GM20000 (cell line): Measurements from ENCODE around the gene ABCA7.

Source experiments
- DNase-seq: peaks from one replicate; pipeline ENCODE4 v3.0.0; 2012; ENCODE audit warnings: low spot score
- CTCF ChIP-seq: IDR thresholded peaks from 2 replicates; pipeline ENCODE4 v1.5.1; 2012; ENCODE audit warnings: mild to moderate bottlenecking, control low read depth; ENCODE audit errors: extremely low read depth, missing control alignments

The ABCA7 gene

GRCh38 chr19:1060689-1061088, 20.8 kb downstream of the ABCA7 start:
- no peak for DNase-seq
- TF ChIP-seq CTCF: no peak

- no peak for TF ChIP-seq CTCF
- DNase-seq: no peak
Measured at GRCh38 chr19:1061987-1062386, 22.1 kb downstream of the ABCA7 start.

GRCh38 chr19:1062387-1063029, 22.6 kb downstream of the ABCA7 start:
- DNase-seq: peak; percentile 75
- TF ChIP-seq CTCF: no peak

- peak; percentile 71 for DNase-seq
- no peak for TF ChIP-seq CTCF
Measured at GRCh38 chr19:1063030-1063908, 23.4 kb downstream of the ABCA7 start.

- no peak for DNase-seq
- no peak for TF ChIP-seq CTCF
Measured at GRCh38 chr19:1063909-1064660, 24.2 kb downstream of the ABCA7 start.

GRCh38 chr19:1064661-1065605, 25.0 kb downstream of the ABCA7 start:
- TF ChIP-seq CTCF: peak; percentile 87
- peak; percentile 86 for DNase-seq
